GM12891 (cell line): ENCODE results near the gene CEP72.

Experiments
- DNase-seq: peaks from one replicate; pipeline ENCODE4 v3.0.0; 2011; ENCODE audit warnings: low spot score; ENCODE audit not compliant: insufficient read length
- FAIRE-seq: peaks from 2 replicates; lab custom pipeline; 2011; peaks lifted over from hg19 to GRCh38; lab: Jason Lieb, UNC
- PAX5 ChIP-seq: IDR thresholded peaks from 2 replicates; pipeline ENCODE4 v1.6.1; 2011; ENCODE audit warnings: low read length, moderate library complexity, mild to moderate bottlenecking; ENCODE audit not compliant: insufficient read depth, severe bottlenecking
- POLR2A ChIP-seq: IDR thresholded peaks from 2 replicates; pipeline ENCODE4 v1.6.1; 2011; ENCODE audit warnings: low read depth, low read length, control low read depth
- POLR2AphosphoS5 ChIP-seq: IDR thresholded peaks from 2 replicates; pipeline ENCODE4 v1.6.1; 2011; ENCODE audit warnings: low read depth, low read length, control low read depth
- POU2F2 ChIP-seq: IDR thresholded peaks from 2 replicates; pipeline ENCODE4 v1.6.1; 2011; ENCODE audit warnings: low read depth, mild to moderate bottlenecking, control low read depth, low read length, moderate library complexity
- SPI1 ChIP-seq: IDR thresholded peaks from 2 replicates; pipeline ENCODE4 v1.6.1; 2011; ENCODE audit warnings: low read depth, low read length, control low read depth
- TAF1 ChIP-seq: IDR thresholded peaks from 2 replicates; pipeline ENCODE4 v1.6.1; 2011; ENCODE audit warnings: low read depth, low read length, control low read depth

CEP72 gene

GRCh38 chr5:642481-642880 lies 30.3 kb downstream of the CEP72 start:
- DNase-seq (no peak), FAIRE-seq (no peak)
- TF ChIP-seq PAX5 (no peak), POU2F2 (no peak), TAF1 (no peak), POLR2AphosphoS5 (no peak), SPI1 (no peak), POLR2A (no peak)

- TF ChIP-seq PAX5 (no peak), POLR2A (no peak), POLR2AphosphoS5 (no peak), TAF1 (no peak)
- peak; percentile 84 for FAIRE-seq
- DNase-seq, result peak; percentile 59
These were observed 31.2 kb downstream of the CEP72 start for GRCh38 chr5:643351-643801.

DNA sequence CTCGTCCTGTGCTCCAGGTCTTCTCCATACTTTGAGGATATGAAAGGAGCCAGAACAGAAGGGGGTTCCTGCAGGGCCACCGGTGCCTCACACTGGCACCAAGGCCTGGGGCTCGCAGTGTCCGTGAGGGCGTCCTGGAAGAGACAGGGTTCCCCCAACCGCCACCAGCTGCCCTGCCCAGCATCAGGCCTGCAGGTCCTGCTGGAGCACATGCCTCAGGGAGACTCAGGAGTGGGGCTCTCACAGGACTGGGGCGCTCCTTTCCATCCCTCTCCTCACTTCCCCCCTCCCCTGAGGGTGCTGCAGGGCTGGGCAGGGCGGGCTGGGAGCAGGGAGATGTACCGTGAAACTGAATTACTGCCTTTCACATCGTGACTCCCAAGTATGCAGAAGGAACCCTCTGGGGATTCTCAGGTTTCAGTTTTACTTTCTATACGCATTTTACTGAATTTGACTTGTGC lies 31.7 kb downstream of the CEP72 start:
- TF ChIP-seq TAF1 (no peak), POLR2A (no peak), POLR2AphosphoS5 (no peak), SPI1 (no peak), POU2F2 (no peak), PAX5 (no peak)
- FAIRE-seq, result no peak
- peak; percentile 66 for DNase-seq

DNA sequence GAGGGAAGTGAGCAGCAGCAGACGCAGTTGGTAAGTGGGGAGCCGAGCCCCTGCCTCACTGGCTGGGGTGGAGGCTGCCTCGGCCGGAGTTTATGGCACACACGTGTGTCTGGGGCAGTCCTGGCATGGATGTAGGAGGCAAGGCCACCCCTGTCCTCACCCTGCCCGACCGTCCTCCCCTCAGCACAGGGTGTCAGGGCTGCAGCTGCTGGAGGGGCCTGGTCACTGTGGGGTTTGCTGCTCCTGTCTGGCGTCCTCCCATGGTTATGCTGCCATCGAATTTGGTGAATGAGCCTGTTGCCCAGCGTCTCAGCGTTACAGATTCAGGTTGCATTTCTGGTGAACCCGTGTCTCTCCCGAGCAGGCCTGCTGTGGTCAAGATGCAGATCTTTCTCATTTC lies 32.4 kb downstream of the CEP72 start:
- peak; percentile 9 for FAIRE-seq
- no peak for DNase-seq
- TF ChIP-seq SPI1, result no peak
- TF ChIP-seq POU2F2, result no peak
- no peak for TF ChIP-seq POLR2A

DNA sequence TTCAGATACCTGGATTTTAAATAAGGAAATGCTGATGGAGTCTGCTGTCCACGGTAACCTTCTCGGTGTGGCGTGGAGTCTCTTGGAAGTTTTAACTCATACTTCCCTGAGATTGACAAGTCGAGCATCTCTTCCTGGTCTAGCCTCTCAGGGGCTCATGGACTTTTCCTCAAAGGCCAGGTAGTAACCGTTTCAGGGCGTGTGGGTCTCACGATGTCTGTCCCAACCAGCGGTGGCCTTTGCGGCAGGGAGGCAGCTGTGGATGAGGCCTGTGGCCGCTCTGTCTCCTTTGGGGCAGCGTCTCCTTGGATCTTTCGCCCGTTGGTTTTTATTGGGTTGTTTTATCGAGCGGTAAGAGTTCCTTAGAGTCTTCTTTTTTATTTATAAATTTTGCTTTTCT lies 32.8 kb downstream of the CEP72 start:
- no peak for FAIRE-seq

DNA sequence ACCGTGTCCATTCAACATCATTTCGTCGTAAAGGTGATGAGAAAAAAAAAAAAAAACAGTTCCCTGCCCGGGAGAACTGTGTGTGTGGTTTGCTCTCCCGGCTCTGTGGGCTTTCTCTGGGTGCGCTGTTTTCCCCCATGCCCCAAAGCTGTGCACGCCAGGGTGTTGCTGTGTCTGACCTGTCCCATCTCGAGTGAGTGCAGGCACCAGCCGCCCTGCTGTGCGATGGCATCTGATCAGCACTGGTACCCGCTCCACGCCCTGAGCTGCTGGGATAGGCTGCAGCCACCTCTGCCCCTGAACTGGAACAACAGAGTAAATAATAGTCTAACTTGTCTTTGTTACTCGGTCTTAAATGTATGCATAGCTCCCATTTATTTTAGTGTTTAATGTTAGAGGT lies 33.3 kb downstream of the CEP72 start:
- no peak for FAIRE-seq

More for the DNA sequence above, 32.8 kb downstream of the CEP72 start:
- no peak for TF ChIP-seq POU2F2
- TF ChIP-seq TAF1, result no peak
- TF ChIP-seq POLR2A, result no peak
- no peak for TF ChIP-seq PAX5
- no peak for TF ChIP-seq SPI1
- TF ChIP-seq POLR2AphosphoS5, result no peak
- DNase-seq, result no peak

DNA sequence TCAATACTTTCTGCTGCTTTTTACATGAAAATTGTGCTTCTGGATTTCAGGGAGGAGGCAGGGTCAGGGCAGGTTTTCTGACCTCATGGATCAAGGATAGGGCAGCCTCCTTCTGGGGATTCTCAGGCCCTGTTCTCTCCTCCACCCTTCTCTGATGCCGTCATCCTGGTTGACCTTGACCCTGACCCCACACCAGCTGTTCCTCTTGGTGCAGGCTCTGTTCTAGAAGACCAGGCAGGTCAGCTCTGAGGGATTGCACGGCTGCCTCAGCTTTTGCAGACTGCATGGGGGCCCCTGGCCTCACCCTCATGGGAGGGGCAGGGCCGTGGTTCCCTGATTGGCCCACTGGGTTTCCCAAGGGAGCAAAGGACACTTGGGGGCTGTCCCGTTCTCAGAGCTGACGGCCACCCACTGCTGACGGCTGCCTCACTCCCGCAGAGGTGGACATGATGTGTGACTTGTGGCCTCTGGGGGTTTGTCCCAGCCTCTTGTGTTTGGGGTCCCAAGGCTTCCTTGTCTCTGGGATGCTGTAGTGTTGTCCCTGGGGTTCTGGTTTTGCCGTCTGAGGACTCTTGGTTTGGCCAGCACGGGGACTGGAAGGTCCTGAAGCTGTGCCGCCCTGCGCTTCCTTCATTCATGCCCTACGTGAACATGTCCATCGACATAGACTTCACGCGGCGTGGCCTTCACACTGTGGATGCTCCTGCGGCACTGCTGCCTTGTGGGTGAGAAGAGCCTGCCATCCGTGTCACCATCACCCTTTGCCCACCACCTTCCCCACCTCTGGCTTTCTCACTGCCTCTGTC lies 34.5 kb downstream of the CEP72 start:
- TF ChIP-seq POU2F2 (no peak), POLR2A (no peak), PAX5 (no peak), SPI1 (no peak), TAF1 (no peak), POLR2AphosphoS5 (no peak)
- DNase-seq, result no peak
- FAIRE-seq, result no peak

More for the DNA sequence above, 33.3 kb downstream of the CEP72 start:
- no peak for DNase-seq
- TF ChIP-seq POLR2A, result no peak
- TF ChIP-seq SPI1, result no peak
- TF ChIP-seq PAX5, result no peak
- no peak for TF ChIP-seq POU2F2
- no peak for TF ChIP-seq POLR2AphosphoS5
- TF ChIP-seq TAF1, result no peak

DNA sequence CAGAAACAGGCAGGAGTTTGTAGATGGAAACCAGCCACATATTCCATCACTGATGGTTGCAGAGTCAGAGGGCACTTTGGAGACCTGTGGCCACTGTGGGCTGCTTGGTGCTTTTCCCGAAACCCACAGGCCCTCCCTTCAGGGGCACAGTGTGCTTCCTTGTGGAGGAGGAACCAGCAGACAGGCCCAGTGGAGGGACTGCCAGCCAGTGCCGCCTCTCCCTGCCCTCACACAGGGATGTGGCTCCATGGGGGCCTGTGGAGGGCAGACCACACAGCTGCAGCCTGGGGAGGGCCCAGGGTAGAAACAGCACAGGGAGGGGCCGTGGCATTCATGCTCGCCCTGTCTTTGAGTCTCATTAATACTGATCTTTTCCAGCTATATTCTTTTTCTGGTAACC lies 35.2 kb downstream of the CEP72 start:
- FAIRE-seq, result no peak
- no peak for DNase-seq
- no peak for TF ChIP-seq SPI1
- TF ChIP-seq POLR2A, result no peak
- no peak for TF ChIP-seq TAF1
- no peak for TF ChIP-seq POU2F2
- no peak for TF ChIP-seq PAX5
- TF ChIP-seq POLR2AphosphoS5, result no peak

- FAIRE-seq (no peak), DNase-seq (no peak)
- TF ChIP-seq POLR2A, result no peak
- no peak for TF ChIP-seq PAX5
- TF ChIP-seq POLR2AphosphoS5, result no peak
- TF ChIP-seq SPI1, result no peak
- no peak for TF ChIP-seq POU2F2
- no peak for TF ChIP-seq TAF1
These were observed 35.6 kb downstream of the CEP72 start for GRCh38 chr5:647727-648126.
